HepG2 (cell line): Measurements from ENCODE around the gene SLC22A5. TPM values are rescaled to one million over a fixed set of nuclear protein-coding genes. Genes with fewer than 3 reads are reported as not detected.
A peak's percentile ranks its signal among the peaks of the same experiment; 100 is the strongest.

Experiments used
- BRD4 ChIP-seq: sonication (generic); formaldehyde crosslinking; IDR thresholded peaks from 2 replicates; pipeline ENCODE4 v1.4.0; 2020; ENCODE audit warnings: missing genetic modification reagents
- ELF3 ChIP-seq: IDR thresholded peaks from 2 replicates; pipeline ENCODE4 v1.6.1; 2016; ENCODE audit warnings: missing genetic modification reagents, missing compliant biosample characterization
- HNRNPK ChIP-seq: fragments of 200-400 bp; formaldehyde crosslinking; IDR thresholded peaks from 2 replicates; pipeline ENCODE4 v1.6.1; 2018; ENCODE audit warnings: low read length, low read depth, moderate library complexity, mild to moderate bottlenecking; ENCODE audit not compliant: poor library complexity, severe bottlenecking
- PAF1 ChIP-seq: IDR thresholded peaks from 2 replicates; pipeline ENCODE4 v1.6.1; 2016; ENCODE audit warnings: missing genetic modification reagents, missing compliant biosample characterization
- RARA ChIP-seq: IDR thresholded peaks from 2 replicates; pipeline ENCODE4 v1.6.1; 2016; ENCODE audit warnings: missing genetic modification reagents, missing compliant biosample characterization
- RCOR2 ChIP-seq: IDR thresholded peaks from 2 replicates; pipeline ENCODE4 v1.6.1; 2016; ENCODE audit warnings: missing biosample characterization, missing genetic modification reagents
- REPIN1 ChIP-seq: sonication (generic); formaldehyde crosslinking; IDR thresholded peaks from 2 replicates; pipeline ENCODE4 v1.8.0; 2022; ENCODE audit warnings: missing genetic modification reagents, low read depth, mild to moderate bottlenecking, borderline replicate concordance
- TAF15 ChIP-seq: fragments of 200-400 bp; formaldehyde crosslinking; IDR thresholded peaks from one replicate; pipeline ENCODE4 v1.6.1; 2018; ENCODE audit warnings: mild to moderate bottlenecking, low read depth, low read length; ENCODE audit not compliant: poor library complexity, severe bottlenecking
- ZNF101 ChIP-seq: sonication (generic); formaldehyde crosslinking; IDR thresholded peaks from 2 replicates; pipeline ENCODE4 v1.4.0; 2020; ENCODE audit warnings: mild to moderate bottlenecking, low read depth, missing genetic modification reagents, borderline replicate concordance
- ZNF138 ChIP-seq: sonication (generic); formaldehyde crosslinking; IDR thresholded peaks from 2 replicates; pipeline ENCODE4 v1.5.0; 2020; ENCODE audit warnings: mild to moderate bottlenecking, low read depth, missing genetic modification reagents
- ZNF367 ChIP-seq: sonication (generic); formaldehyde crosslinking; IDR thresholded peaks from 2 replicates; pipeline ENCODE4 v1.4.0; 2020; ENCODE audit warnings: missing genetic modification reagents, borderline replicate concordance
- ZNF562 ChIP-seq: sonication (generic); formaldehyde crosslinking; IDR thresholded peaks from 2 replicates; pipeline ENCODE4 v1.8.0; 2022; ENCODE audit warnings: missing genetic modification reagents, borderline replicate concordance
- ZNF598 ChIP-seq: sonication (generic); formaldehyde crosslinking; IDR thresholded peaks from 2 replicates; pipeline ENCODE4 v1.5.1; 2020; ENCODE audit warnings: mild to moderate bottlenecking, missing genetic modification reagents, borderline replicate concordance
- ZNF639 ChIP-seq: conservative IDR thresholded peaks from 2 replicates; pipeline ENCODE4 v1.6.1; 2018; ENCODE audit warnings: missing genetic modification reagents
- ZNF672 ChIP-seq: sonication (generic); formaldehyde crosslinking; IDR thresholded peaks from 2 replicates; pipeline ENCODE4 v1.8.1; 2022; ENCODE audit warnings: missing genetic modification reagents
- ZNF777 ChIP-seq: sonication (generic); formaldehyde crosslinking; IDR thresholded peaks from 2 replicates; pipeline ENCODE4 v1.4.0; 2020; ENCODE audit warnings: missing genetic modification reagents
- ZSCAN20 ChIP-seq: sonication (generic); formaldehyde crosslinking; IDR thresholded peaks from 2 replicates; pipeline ENCODE4 v1.4.0; 2020; ENCODE audit warnings: missing genetic modification reagents, mild to moderate bottlenecking, borderline replicate concordance
- ZSCAN31 ChIP-seq: sonication (generic); formaldehyde crosslinking; IDR thresholded peaks from 2 replicates; pipeline ENCODE4 v1.5.0; 2020; ENCODE audit warnings: low read depth, mild to moderate bottlenecking, missing genetic modification reagents
- polyA plus RNA-seq, 8 experiments: library from polyadenylated mRNA; depleted of rRNA in 3 of 8; stranded (reverse) in 7 of 8; unstranded in 1 of 8; fragments of >200 nt; fragmentation: Illumina TruSeq in 4 of 8; extraction: Trizol in 4 of 8; gene quantifications; 2 replicates each; pipeline versions ENCODE4 v1.2.1 to v1.2.3, GENCODE V29; 2011 to 2016; ENCODE audit warnings: low read depth in 4 of 8, missing spikeins in 1 of 8, mixed read lengths in 1 of 8; ENCODE audit not compliant: insufficient read depth in 1 of 8
- total RNA-seq, 5 experiments: library from RNA; depleted of rRNA; stranded (reverse); fragments of >200 nt; fragmentation: Illumina TruSeq; extraction: Trizol; gene quantifications; 2 replicates each; pipeline ENCODE4 v1.2.3, GENCODE V29; 2016; ENCODE audit warnings: low read depth in 1 of 5
- TF ChIP-seq, protein P1 (sequence below): sonication (generic); formaldehyde crosslinking; IDR thresholded peaks from 2 replicates; pipeline ENCODE4 v1.4.0; 2020; ENCODE audit warnings: missing genetic modification reagents, borderline replicate concordance
- TF ChIP-seq, protein P2 (sequence below): sonication (generic); formaldehyde crosslinking; IDR thresholded peaks from 2 replicates; pipeline ENCODE4 v1.5.0; 2020; ENCODE audit warnings: missing genetic modification reagents
- TF ChIP-seq, protein P3 (sequence below): sonication (generic); formaldehyde crosslinking; IDR thresholded peaks from 2 replicates; pipeline ENCODE4 v1.9.0; 2021; ENCODE audit warnings: missing genetic modification reagents, borderline replicate concordance

The SLC22A5 gene
- total and polyA plus RNA-seq, 2 of the 13 experiments (the other 11 are each of a cell fraction or from before 2014, with no cell fraction given): 7.1 to 15.1 TPM

DNA sequence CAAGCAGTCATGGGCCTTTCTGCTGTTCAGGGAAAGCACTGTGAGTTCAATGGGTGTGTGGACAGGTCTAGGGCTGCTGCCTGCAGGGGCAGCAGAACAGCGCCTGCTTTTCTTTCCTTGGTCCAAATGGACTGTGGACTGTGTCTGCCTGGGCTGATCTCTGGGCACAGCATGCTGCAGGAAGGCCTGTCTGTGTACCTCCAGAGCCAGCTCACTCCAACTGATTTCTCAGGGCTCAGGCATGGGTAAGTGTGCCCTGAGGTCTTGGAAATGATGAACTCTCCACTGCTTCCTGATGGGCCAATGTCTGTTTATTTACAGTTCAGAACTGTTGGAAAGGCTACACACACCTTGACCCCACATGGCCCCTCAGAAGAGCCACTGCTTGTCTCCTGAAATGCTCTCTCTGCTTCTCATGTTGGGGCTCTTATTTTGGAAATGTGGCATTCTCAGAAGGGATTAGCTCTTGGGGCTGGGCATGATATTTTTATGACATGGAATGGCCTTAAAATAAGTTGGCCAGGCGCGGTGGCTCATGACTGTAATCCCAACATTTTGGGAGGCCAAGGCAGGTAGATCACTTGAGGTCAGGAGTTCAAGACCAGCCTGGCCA lies 48.3 kb upstream of the SLC22A5 start (continued):
- TF ChIP-seq, protein P1, sequence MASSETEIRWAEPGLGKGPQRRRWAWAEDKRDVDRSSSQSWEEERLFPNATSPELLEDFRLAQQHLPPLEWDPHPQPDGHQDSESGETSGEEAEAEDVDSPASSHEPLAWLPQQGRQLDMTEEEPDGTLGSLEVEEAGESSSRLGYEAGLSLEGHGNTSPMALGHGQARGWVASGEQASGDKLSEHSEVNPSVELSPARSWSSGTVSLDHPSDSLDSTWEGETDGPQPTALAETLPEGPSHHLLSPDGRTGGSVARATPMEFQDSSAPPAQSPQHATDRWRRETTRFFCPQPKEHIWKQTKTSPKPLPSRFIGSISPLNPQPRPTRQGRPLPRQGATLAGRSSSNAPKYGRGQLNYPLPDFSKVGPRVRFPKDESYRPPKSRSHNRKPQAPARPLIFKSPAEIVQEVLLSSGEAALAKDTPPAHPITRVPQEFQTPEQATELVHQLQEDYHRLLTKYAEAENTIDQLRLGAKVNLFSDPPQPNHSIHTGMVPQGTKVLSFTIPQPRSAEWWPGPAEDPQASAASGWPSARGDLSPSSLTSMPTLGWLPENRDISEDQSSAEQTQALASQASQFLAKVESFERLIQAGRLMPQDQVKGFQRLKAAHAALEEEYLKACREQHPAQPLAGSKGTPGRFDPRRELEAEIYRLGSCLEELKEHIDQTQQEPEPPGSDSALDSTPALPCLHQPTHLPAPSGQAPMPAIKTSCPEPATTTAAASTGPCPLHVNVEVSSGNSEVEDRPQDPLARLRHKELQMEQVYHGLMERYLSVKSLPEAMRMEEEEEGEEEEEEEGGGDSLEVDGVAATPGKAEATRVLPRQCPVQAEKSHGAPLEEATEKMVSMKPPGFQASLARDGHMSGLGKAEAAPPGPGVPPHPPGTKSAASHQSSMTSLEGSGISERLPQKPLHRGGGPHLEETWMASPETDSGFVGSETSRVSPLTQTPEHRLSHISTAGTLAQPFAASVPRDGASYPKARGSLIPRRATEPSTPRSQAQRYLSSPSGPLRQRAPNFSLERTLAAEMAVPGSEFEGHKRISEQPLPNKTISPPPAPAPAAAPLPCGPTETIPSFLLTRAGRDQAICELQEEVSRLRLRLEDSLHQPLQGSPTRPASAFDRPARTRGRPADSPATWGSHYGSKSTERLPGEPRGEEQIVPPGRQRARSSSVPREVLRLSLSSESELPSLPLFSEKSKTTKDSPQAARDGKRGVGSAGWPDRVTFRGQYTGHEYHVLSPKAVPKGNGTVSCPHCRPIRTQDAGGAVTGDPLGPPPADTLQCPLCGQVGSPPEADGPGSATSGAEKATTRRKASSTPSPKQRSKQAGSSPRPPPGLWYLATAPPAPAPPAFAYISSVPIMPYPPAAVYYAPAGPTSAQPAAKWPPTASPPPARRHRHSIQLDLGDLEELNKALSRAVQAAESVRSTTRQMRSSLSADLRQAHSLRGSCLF (CRISPR knock-in tag): no peak
- TF ChIP-seq BRD4 (CRISPR knock-in tag) (no peak), ZNF777 (no peak), ZNF367 (CRISPR knock-in tag) (no peak), ZNF101 (CRISPR knock-in tag) (no peak), ELF3 (CRISPR knock-in tag) (0 out of 2 replicates have a peak, but pooled peaks have one; percentile 35), RARA (CRISPR knock-in tag) (peak; percentile 52; the same call in 1 of the 2 replicates), REPIN1 (CRISPR knock-in tag) (no peak), ZSCAN20 (CRISPR knock-in tag) (no peak), ZNF138 (CRISPR knock-in tag) (no peak), ZSCAN31 (0 out of 2 replicates have a peak, but pooled peaks have one; percentile 30), HNRNPK (no peak), PAF1 (CRISPR knock-in tag) (no peak), RCOR2 (CRISPR knock-in tag) (no peak), ZNF598 (no peak), TAF15 (no peak), ZNF562 (CRISPR knock-in tag) (no peak), ZNF672 (CRISPR knock-in tag) (no peak), ZNF639 (no peak)
- TF ChIP-seq, protein P2, sequence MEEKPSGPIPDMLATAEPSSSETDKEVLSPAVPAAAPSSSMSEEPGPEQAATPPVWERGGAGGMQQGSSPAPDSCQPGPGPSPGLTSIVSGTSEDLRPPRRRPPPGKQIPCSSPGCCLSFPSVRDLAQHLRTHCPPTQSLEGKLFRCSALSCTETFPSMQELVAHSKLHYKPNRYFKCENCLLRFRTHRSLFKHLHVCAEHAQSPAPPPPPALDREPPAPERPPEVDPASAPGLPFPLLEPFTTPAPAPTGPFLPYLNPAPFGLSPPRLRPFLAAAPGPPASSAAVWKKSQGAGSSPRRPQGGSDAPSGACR (CRISPR knock-in tag): no peak
- TF ChIP-seq, protein P3, sequence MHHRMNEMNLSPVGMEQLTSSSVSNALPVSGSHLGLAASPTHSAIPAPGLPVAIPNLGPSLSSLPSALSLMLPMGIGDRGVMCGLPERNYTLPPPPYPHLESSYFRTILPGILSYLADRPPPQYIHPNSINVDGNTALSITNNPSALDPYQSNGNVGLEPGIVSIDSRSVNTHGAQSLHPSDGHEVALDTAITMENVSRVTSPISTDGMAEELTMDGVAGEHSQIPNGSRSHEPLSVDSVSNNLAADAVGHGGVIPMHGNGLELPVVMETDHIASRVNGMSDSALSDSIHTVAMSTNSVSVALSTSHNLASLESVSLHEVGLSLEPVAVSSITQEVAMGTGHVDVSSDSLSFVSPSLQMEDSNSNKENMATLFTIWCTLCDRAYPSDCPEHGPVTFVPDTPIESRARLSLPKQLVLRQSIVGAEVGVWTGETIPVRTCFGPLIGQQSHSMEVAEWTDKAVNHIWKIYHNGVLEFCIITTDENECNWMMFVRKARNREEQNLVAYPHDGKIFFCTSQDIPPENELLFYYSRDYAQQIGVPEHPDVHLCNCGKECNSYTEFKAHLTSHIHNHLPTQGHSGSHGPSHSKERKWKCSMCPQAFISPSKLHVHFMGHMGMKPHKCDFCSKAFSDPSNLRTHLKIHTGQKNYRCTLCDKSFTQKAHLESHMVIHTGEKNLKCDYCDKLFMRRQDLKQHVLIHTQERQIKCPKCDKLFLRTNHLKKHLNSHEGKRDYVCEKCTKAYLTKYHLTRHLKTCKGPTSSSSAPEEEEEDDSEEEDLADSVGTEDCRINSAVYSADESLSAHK (CRISPR knock-in tag): no peak
